ENCODE data around the gene CRYGN.

Gene CRYGN

DNA sequence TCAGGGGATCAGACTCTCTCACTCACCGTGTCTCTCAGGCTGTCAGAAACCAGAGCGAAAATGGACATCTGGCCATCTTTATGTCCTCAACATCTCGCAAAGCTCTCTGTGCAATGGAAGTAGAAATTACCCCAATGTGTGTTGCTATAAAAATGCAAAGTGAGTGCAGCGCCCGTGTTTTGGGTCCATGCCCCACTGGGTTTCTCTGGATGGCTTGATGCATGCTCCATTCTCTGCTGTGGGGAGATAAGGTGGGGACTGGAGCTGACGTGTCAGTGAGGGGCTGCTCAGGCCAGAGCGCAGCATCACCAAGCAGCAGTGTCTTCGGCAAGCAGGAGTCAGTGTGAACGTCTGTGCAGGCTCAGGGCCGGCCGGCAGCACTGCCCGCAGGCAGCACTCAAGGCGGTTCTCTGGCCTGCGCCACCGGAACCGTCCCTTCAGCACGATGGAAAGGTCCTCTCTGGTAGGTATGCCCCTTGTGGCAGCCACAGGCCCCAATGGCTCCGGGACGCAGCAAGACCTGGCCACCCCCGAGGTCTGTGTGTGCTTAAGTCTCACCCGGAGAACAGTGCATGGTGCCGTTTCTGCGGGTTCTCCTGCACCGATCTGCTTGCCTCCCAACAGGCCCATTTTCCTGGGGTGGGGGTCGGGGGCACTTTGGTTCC, 60.3 kb downstream of the CRYGN start:
- DNase-seq (ENCODE audit: low spot score): no peak

DNA sequence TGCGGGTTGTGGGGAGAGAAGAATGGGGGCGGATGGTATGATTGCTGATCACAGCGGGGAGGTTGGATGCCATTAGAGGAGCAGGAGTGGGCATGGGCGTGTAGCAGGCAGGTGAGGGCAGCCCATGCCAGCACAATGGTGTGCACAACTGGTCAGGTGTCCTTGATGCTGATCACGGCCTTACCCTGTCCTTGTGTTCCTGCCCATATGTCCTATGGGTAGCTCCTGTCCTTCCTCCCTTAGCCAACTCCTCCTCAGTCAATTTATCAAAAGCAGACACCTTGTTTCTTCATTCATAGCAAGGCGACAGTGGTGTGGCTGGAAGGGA, 60.8 kb downstream of the CRYGN start:
- no peak for DNase-seq (ENCODE audit: low spot score)
